IMR-90 (cell line): ENCODE data around the gene UNK. TPM values are rescaled to one million over a fixed set of nuclear protein-coding genes. Genes with fewer than 3 reads are reported as not detected.

Experiments used
- ATAC-seq: fragments of 200-7000 bp; cut with Tn5 transposase; 2 replicates; pipeline ENCODE4 v1.9.1; 2020; ENCODE audit warnings: low read depth, mild to moderate bottlenecking, moderate library complexity
- BruUV-seq: library from RNA; stranded (reverse); fragments of 400-500 nt; replicated peaks from 2 replicates; lab custom pipeline; 2021; lab: Mats Ljungman, UMichigan
- CTCF ChIA-PET: fragments of 300-600 bp; formaldehyde crosslinking; extraction: SDS; loops from one replicate; lab custom pipeline; 2021; ENCODE audit warnings: antibody characterized with exemption; lab: Yijun Ruan, JAX
- POLR2A ChIA-PET: fragments of 300-600 bp; sonication (Branson Sonifier 250); formaldehyde crosslinking; loops from one replicate; lab custom pipeline; 2022; ENCODE audit warnings: antibody characterized with exemption; ENCODE audit not compliant: unreplicated experiment; lab: Charles Lee
- DNase-seq: peaks from one replicate; pipeline ENCODE4 v3.0.0; 2013
- H2AFZ ChIP-seq: replicated peaks from 2 replicates; pipeline ENCODE3; 2013; ENCODE audit warnings: low read length, mild to moderate bottlenecking; ENCODE audit not compliant: poor library complexity
- H2AK5ac ChIP-seq: 2 replicates; pipeline ENCODE4 v1.6.1; 2013; ENCODE audit warnings: low read depth, low read length, inconsistent platforms
- H2AK9ac ChIP-seq: replicated peaks from 2 replicates; pipeline ENCODE3; 2013; ENCODE audit warnings: mild to moderate bottlenecking, low read depth, low read length, moderate library complexity; ENCODE audit not compliant: poor library complexity
- H2BK120ac ChIP-seq: 2 replicates; pipeline ENCODE4 v1.6.1; 2013; ENCODE audit warnings: low read depth, low read length, inconsistent platforms
- H2BK15ac ChIP-seq: 3 replicates; pipeline ENCODE4 v1.6.1; 2013; ENCODE audit warnings: low read depth, low read length, inconsistent platforms
- H2BK20ac ChIP-seq: 2 replicates; pipeline ENCODE4 v1.6.1; 2013; ENCODE audit warnings: low read depth, mild to moderate bottlenecking, inconsistent platforms, low read length, moderate library complexity
- H2BK5ac ChIP-seq: 2 replicates; pipeline ENCODE4 v1.6.1; 2013; ENCODE audit warnings: mild to moderate bottlenecking, low read depth, low read length, inconsistent platforms; ENCODE audit not compliant: poor library complexity, severe bottlenecking
- H3K14ac ChIP-seq: replicated peaks from 2 replicates; pipeline ENCODE4 v1.6.1; 2013; ENCODE audit warnings: low read depth, low read length, inconsistent platforms
- H3K18ac ChIP-seq: 2 replicates; pipeline ENCODE4 v1.6.1; 2013; ENCODE audit warnings: low read depth, low read length, control low read depth
- H3K23ac ChIP-seq: 2 replicates; pipeline ENCODE4 v1.6.1; 2013; ENCODE audit warnings: low read depth, low read length, inconsistent platforms
- H3K27ac ChIP-seq: 2 replicates; pipeline ENCODE4 v1.5.1; 2013; ENCODE audit warnings: mild to moderate bottlenecking, control low read depth, low read length; ENCODE audit not compliant: insufficient read depth
- H3K27me3 ChIP-seq: 2 replicates; pipeline ENCODE4 v1.6.1; 2013; ENCODE audit warnings: low read length; ENCODE audit not compliant: control insufficient read depth, insufficient read depth
- H3K36me3 ChIP-seq: 2 replicates; pipeline ENCODE4 v1.6.1; 2013; ENCODE audit warnings: low read length, mixed read lengths; ENCODE audit not compliant: control insufficient read depth, insufficient read depth
- H3K4ac ChIP-seq: 2 replicates; pipeline ENCODE4 v1.6.1; 2013; ENCODE audit warnings: low read depth, low read length, inconsistent platforms
- H3K4me1 ChIP-seq: 2 replicates; pipeline ENCODE4 v1.6.1; 2013; ENCODE audit warnings: low read length, mixed read lengths; ENCODE audit not compliant: control insufficient read depth, insufficient read depth
- H3K4me2 ChIP-seq: 2 replicates; pipeline ENCODE4 v1.6.1; 2013; ENCODE audit warnings: low read depth, mild to moderate bottlenecking, control low read depth, low read length, moderate library complexity
- H3K4me3 ChIP-seq: 2 replicates; pipeline ENCODE4 v1.5.1; 2013; ENCODE audit warnings: low read depth, mild to moderate bottlenecking, control low read depth, low read length, moderate library complexity; ENCODE audit not compliant: insufficient read depth
- H3K56ac ChIP-seq: 2 replicates; pipeline ENCODE4 v1.6.1; 2013; ENCODE audit warnings: low read length, inconsistent platforms; ENCODE audit not compliant: insufficient read depth; ENCODE audit errors: extremely low read depth
- H3K79me1 ChIP-seq, 2 experiments: 2 replicates each; pipeline ENCODE4 v1.6.1; 2013; ENCODE audit warnings: low read length in 2 of 2, inconsistent platforms in 1 of 2, low read depth in 1 of 2
- H3K9ac ChIP-seq: 2 replicates; pipeline ENCODE4 v1.6.1; 2013; ENCODE audit warnings: low read depth, low read length, control low read depth
- H3K9me1 ChIP-seq: 2 replicates; pipeline ENCODE4 v1.6.1; 2013; ENCODE audit warnings: low read length, inconsistent platforms; ENCODE audit not compliant: insufficient read depth
- H3K9me3 ChIP-seq: 2 replicates; pipeline ENCODE4 v1.6.1; 2013; ENCODE audit warnings: low read length; ENCODE audit not compliant: control insufficient read depth, insufficient read depth
- H4K20me1 ChIP-seq: 2 replicates; pipeline ENCODE4 v1.6.1; 2013; ENCODE audit warnings: low read length, inconsistent platforms; ENCODE audit not compliant: insufficient read depth
- H4K5ac ChIP-seq: 2 replicates; pipeline ENCODE4 v1.6.1; 2013; ENCODE audit warnings: mild to moderate bottlenecking, low read depth, low read length, control low read depth
- H4K8ac ChIP-seq, 2 experiments: 2 replicates each; pipeline ENCODE4 v1.6.1; 2013; ENCODE audit warnings: low read depth in 2 of 2, low read length in 2 of 2, control low read depth in 1 of 2, inconsistent platforms in 1 of 2
- H4K91ac ChIP-seq: 2 replicates; pipeline ENCODE4 v1.6.1; 2013; ENCODE audit warnings: low read depth, low read length, inconsistent platforms; ENCODE audit not compliant: insufficient read depth
- MXI1 ChIP-seq: IDR thresholded peaks from 2 replicates; pipeline ENCODE4 v1.6.1; 2012; ENCODE audit warnings: low read depth, mild to moderate bottlenecking, low read length, moderate library complexity, borderline replicate concordance
- WGBS, 2 experiments: methylation state at CpG; one replicate each; pipeline versions ENCODE4 v1.1.5 to v1.1.7; 2013; ENCODE audit warnings: missing lambda C conversion rate in 2 of 2; ENCODE audit not compliant: insufficient read length in 1 of 2; ENCODE audit errors: extremely low coverage in 2 of 2; 5-methylcytosine and 5-hydroxymethylcytosine counted together
- dilution Hi-C: fragments of 300-500 bp; cut with HindIII; formaldehyde crosslinking; loops from one replicate; pipeline ENCODE4 v1.14.3; 2018; ENCODE audit warnings: low sequenced_read_pairs; ENCODE audit not compliant: unreplicated experiment
- in situ Hi-C: fragments of 300-500 bp; cut with MboI; formaldehyde crosslinking; loops from 3 replicates; pipeline ENCODE4 v1.14.3; 2019; ENCODE audit warnings: low sequenced_read_pairs, inconsistent platforms, mixed read lengths
- intact Hi-C: fragments of 100-400 bp; cut with micrococcal nuclease; formaldehyde crosslinking; loops from 2 replicates; pipeline ENCODE4 v1.10.0; 2022
- polyA plus RNA-seq, 3 experiments: library from polyadenylated mRNA; depleted of rRNA; stranded (reverse); fragments of >200 nt; gene quantifications; 2 replicates each; pipeline ENCODE4 v1.2.3, GENCODE V29; 2012; ENCODE audit warnings: low replicate concordance in 1 of 3
- total RNA-seq: library from RNA; depleted of rRNA; stranded (reverse); fragments of >200 nt; gene quantifications from 2 replicates; pipeline ENCODE4 v1.2.3, GENCODE V29; 2012

UNK gene
- total and polyA plus RNA-seq, 2 of the 4 experiments (the other 2 are of a cell fraction), result 15.4 to 17.3 TPM

DNA sequence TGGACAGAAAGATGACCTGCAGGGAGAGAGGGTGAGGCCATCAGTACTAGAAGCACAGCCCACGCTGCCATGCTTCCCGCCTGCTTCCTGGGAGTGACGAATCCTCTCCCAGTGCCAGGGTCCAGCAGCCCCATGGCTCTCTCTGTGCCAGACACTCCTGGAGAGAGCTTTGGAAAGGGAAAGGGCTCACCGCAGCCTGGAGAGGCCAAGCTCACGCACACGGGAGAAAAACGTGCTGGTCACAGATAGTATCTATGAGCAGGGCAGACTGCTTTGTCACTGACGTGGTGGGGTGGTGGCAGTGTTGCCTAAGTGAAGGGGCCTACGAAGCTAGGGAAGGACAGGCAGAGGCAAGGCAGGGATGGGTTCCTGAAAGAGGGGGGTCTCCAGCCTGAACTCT lies 65.1 kb downstream of the UNK start:
- no peaks in the 10 kb centered on the region for H3K27me3 ChIP-seq
- H2BK20ac ChIP-seq, result no peak overlapping the region
- in situ Hi-C loops, result no loop called here
- H4K20me1 ChIP-seq, result peaks cover 13% of the 10 kb centered on the region
- H3K4me3 ChIP-seq, result no peak overlapping the region
- H2BK5ac ChIP-seq, result no peak overlapping the region
- no peak overlapping the region for H3K18ac ChIP-seq
- H3K4ac ChIP-seq, result no peak overlapping the region
- no peak overlapping the region for H2AK9ac ChIP-seq
- H3K14ac ChIP-seq, result no peak overlapping the region
- peaks cover 10% of the 10 kb centered on the region for H3K9me1 ChIP-seq
- no peak overlapping the region for H3K27ac ChIP-seq
- H3K56ac ChIP-seq, result no peak overlapping the region
- H3K36me3 ChIP-seq, result peaks cover 52% of the 10 kb centered on the region
- peak overlapping the region; percentile 1 for H2AFZ ChIP-seq
- CTCF ChIA-PET, result interaction anchor here (0.6 to 0.7 kb wide), 2 partner anchors 92 to 96 kb away, joined by 3 to 4 read pairs; no protein-coding TSS in a partner anchor
- no TSS peak for BruUV-seq
- H4K8ac ChIP-seq, result no peak overlapping the region
- peaks cover 14% of the 10 kb centered on the region for H3K4me1 ChIP-seq
- TF ChIP-seq MXI1, result no peak
- H2BK120ac ChIP-seq, result no peak overlapping the region
- no peak overlapping the region for H4K5ac ChIP-seq
- intact Hi-C loops, result no loop called here
- H3K23ac ChIP-seq, result no peak overlapping the region
- no peak overlapping the region for H2BK15ac ChIP-seq
- ATAC-seq (no peak), DNase-seq (no peak)
- no peak overlapping the region for H4K91ac ChIP-seq
- 93% methylated on average over 6 of the region's 9 CpGs; no CpG with 5 or more reads in 1 of the 2 experiments for WGBS, 2 experiments
- H3K79me1 ChIP-seq, result peaks cover 6 to 27% of the 10 kb centered on the region in 2 experiments; a peak in 3 of 4 replicates
- POLR2A ChIA-PET, result no interaction called here
- no peak overlapping the region for H3K4me2 ChIP-seq
- dilution Hi-C loops, result no loop called here
- H3K9me3 ChIP-seq, result no peaks in the 10 kb centered on the region
- H3K9ac ChIP-seq, result no peak overlapping the region
- no peak overlapping the region for H2AK5ac ChIP-seq
